ENCODE data around the gene CCDC18.

The CCDC18 gene

GRCh38 chr1:93324486-93325464 lies 144.3 kb downstream of the CCDC18 start:
- no peak for TF ChIP-seq CTCF (IDR thresholded peaks at IDR 0.05; ENCODE audit: insufficient read depth, low read depth, low read length, missing control alignments)
- DNase-seq (ENCODE audit: low read depth) = no peak

More at GRCh38 chr1:93324486-93325464, 144.3 kb downstream of the CCDC18 start:
- no peak overlapping the region for H3K4me3 ChIP-seq (ENCODE audit: low read depth, low read length)

Measured in GM12865 (cell line).